Activated CD4-positive, alpha-beta T cell treated with anti-CD3 and anti-CD28 coated beads, Interleukin-2, amount 50 U/mL, for 1 hour (primary cell): ENCODE results near the gene HABP2.

Source experiments
- DNase-seq: peaks from one replicate; pipeline ENCODE4 v3.0.0-alpha.2; 2020

HABP2 gene

GRCh38 chr10:113609704-113610108, 56.9 kb downstream of the HABP2 start:
- DNase-seq = no peak

GRCh38 chr10:113610631-113611601, 58.1 kb downstream of the HABP2 start:
- no peak for DNase-seq

DNA sequence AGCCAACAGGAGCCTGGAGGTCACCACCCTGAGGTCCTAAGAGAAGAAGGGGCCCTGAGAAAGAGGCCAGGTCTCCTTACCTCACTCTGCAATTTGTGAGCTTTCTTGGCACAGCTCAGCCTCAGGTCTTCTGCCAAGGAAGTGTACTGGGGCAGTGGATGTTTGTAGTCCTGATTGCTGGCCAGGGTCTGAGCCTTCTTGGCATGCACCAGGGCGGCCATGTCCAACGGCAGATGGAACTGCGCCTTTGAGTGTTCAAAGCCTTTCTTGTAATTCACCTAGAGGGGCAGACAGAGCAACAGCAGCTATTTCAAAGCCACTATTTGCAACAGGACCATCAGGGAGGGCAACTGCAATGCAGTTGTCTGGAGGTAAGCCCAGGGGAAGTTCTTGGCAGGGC, 59.3 kb downstream of the HABP2 start:
- no peak for DNase-seq

DNA sequence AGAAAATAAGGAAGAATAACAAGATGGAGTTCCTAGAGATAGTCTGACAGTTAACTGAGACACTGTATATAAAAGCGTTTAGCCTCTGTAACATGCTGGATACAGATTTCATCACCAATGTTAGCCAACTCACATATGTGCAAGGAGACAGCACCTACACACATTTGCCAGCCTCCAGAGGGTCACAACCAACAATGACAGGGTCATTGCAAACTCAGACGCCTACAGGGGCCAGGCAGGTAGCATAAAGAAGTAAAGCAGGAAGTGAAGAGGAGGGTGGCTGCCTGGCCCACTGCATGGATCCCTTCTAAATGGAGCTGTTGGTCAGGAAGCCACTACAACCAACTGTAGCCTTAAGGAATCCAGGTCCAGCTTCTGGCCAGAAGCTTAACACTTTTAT, 60.6 kb downstream of the HABP2 start:
- no peak for DNase-seq

- DNase-seq = no peak
Measured at GRCh38 chr10:113613977-113614690, 61.3 kb downstream of the HABP2 start.

- no peak for DNase-seq
Measured at GRCh38 chr10:113616244-113617074, 63.6 kb downstream of the HABP2 start.

- DNase-seq = no peak
Measured at GRCh38 chr10:113617086-113617485, 64.2 kb downstream of the HABP2 start.

GRCh38 chr10:113618338-113618737, 65.5 kb downstream of the HABP2 start:
- DNase-seq = no peak

DNA sequence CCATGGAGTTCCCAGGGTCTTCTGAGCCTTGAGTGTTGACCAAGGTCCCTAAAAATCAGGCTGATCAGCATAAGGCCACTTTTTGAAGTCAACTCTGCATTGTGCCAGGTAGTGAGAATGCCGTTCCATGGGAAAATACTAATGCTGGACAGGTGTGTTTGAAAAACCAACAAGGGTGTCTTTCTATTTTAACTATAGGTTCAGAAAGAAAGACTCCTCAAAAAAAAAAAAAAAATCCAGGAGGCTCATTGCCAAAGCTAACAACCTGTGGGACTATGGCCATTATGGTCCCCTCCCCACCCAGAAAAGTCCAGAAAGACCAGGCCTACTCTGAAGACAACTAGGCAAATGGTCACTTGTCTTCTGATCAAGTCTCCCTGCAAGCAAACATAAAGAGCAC, 66.5 kb downstream of the HABP2 start:
- DNase-seq = no peak

DNA sequence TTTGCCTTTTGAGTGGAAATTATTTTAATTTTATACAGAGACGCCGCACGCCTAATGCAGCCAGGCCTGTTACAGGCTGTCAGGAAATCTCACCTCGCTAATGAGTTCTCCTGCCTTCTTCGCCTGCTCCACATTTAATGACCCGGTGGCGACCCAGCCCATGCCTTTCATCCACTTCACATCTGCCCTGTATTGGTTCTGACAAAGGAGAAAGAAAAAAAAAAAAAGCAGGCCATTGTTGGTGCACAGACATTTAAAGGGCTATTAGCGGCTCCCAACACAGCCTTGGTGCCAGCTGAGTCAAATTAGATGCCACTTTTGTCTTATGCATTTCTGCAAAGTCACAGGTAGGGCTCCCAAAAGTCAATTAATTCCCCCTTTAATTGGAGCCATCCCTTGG, 67.7 kb downstream of the HABP2 start:
- DNase-seq = no peak

DNA sequence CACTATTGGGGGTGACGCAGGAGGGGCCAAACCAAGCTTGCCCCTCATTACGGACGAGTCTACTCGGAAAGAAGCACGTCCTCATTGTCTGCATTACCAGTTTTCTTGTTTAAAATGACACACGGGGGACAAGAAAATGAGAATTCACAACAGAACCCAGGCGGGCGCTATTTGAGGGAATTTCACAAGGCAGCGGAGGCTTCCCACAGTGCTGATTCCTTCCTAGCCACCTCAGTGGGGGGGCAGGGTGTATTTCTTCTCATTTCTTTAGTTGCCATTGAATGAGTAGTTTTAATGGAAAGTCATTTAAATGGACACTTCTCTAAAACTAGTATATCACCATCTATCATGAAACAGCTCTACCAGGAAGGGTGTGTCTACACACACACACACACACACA, 68.1 kb downstream of the HABP2 start:
- no peak for DNase-seq

GRCh38 chr10:113621799-113622198, 68.9 kb downstream of the HABP2 start:
- DNase-seq = no peak

GRCh38 chr10:113622831-113623230, 70.0 kb downstream of the HABP2 start:
- DNase-seq = no peak

GRCh38 chr10:113625461-113626186, 72.8 kb downstream of the HABP2 start:
- no peak for DNase-seq

- no peak for DNase-seq
Measured at GRCh38 chr10:113626809-113627355, 74.0 kb downstream of the HABP2 start.

DNA sequence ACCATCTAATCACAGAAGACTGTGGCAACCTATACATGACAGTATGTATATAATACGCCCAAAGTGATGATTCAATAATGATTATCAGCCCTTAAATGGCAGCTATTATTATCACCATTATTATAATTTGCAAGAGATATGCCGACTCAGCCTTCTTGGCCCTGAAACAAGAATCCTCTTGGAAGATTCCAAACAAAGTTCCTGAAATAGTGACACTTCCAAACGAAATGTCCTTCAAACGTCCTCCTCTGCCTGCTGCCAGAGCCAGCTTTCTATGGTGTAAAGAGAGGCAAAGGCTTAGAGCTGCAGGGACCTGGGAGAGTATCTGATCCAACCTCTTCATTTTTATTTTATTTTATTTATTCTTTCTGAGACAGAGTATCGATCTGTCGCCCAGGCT, 75.0 kb downstream of the HABP2 start:
- DNase-seq = no peak

DNA sequence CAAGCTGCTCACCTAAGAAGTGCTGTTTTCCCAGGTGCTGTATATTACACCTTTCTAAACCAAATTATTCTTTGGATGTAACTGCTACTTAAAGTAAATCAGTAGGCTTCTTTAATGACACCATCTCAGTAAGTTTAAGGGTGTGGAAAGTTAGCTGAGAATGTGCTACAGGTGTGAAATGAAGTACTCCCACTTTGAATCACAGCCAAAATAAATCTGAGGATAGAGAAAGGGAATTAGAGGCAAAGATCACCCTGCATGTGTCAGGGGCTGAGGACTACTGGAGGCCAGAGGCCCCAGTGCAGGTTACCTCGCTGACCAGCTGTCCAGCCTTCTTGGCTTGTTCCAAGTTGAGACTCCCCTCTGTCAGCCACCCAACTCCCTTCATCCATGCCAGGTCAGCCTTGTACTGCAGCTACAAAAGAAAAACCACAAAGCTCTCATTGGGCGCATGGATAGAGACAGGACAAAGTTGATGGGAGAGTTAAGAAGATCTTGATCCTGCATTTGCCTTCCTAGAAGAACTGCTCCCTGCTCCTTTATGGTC, 75.8 kb downstream of the HABP2 start:
- DNase-seq = no peak

- no peak for DNase-seq
Measured at GRCh38 chr10:113630929-113631533, 78.2 kb downstream of the HABP2 start.

- no peak for DNase-seq
Measured at GRCh38 chr10:113631684-113632367, 79.0 kb downstream of the HABP2 start.
